Measurements from ENCODE around the gene TFDP1. TPM values are rescaled to one million over a fixed set of nuclear protein-coding genes. Genes with fewer than 3 reads are reported as not detected.

Gene TFDP1
- total RNA-seq, 4 donors from 2014 or later, result 19.2 to 45.3 (median 34.1) TPM

DNA sequence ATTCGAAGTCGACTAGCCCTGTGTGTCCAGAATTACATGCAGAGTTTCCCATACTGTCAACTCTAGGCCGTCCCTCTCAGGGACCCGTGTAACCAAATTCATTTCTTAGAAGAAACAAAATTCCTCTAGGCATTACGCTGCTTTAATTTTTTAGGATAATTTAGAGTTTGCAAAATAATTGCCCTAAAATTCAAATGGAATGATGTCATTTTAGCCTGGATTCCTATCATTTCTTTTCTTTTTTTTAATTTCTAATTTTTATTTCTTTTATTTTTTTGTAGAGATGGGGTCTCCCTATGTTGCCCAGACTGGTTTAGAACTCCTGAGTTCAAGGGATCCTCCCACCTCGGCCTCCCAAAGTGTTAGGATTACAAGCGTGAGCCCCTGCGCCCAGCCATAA, 74.8 kb downstream of the TFDP1 start:
- Histone ChIP-seq H3K27me3 (peaks cover 0 to 20% of the 10 kb centered on the region in 2 donors), H3K36me3 (no peaks in the 10 kb centered on the region), H3K4me1 (no peaks in the 10 kb centered on the region), H3K9me3 (peaks cover 0 to 21% (median 4%) of the 10 kb centered on the region in 4 donors), H3K4me3 (no peak overlapping the region), H3K27ac (no peak overlapping the region)
- TF ChIP-seq EP300 (IDR thresholded peaks at IDR 0.05) (no peak), POLR2A (IDR thresholded peaks at IDR 0.05) (no peak)
- TF ChIP-seq, protein P1, sequence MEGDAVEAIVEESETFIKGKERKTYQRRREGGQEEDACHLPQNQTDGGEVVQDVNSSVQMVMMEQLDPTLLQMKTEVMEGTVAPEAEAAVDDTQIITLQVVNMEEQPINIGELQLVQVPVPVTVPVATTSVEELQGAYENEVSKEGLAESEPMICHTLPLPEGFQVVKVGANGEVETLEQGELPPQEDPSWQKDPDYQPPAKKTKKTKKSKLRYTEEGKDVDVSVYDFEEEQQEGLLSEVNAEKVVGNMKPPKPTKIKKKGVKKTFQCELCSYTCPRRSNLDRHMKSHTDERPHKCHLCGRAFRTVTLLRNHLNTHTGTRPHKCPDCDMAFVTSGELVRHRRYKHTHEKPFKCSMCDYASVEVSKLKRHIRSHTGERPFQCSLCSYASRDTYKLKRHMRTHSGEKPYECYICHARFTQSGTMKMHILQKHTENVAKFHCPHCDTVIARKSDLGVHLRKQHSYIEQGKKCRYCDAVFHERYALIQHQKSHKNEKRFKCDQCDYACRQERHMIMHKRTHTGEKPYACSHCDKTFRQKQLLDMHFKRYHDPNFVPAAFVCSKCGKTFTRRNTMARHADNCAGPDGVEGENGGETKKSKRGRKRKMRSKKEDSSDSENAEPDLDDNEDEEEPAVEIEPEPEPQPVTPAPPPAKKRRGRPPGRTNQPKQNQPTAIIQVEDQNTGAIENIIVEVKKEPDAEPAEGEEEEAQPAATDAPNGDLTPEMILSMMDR (IDR thresholded peaks at IDR 0.05), result no peak
- DNase-seq (ENCODE audit: low spot score in 2 of 2), result no peak
- WGBS, 2 donors, result 82 to 83% methylated on average over 8 of the region's 8 CpGs

DNA sequence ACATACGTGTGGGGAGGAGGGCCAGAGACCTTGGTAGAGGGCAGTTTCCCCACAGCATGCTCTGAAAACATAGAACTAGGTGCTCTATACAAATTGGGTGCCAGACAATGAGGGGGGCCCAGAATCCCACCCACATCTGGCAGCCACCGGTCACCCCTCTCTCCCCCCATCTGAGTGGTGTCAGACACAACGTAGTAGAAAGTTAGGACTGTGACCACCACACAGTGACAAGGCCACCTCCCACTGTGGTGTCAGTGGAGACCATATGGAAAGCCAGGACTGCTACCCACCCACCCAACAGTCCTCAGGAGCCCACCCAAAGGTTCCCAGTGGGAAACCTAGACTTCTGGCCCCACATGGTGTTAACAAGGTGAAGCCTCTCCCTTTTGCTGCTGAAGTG, 75.5 kb downstream of the TFDP1 start:
- Histone ChIP-seq H3K4me3 (no peak overlapping the region), H3K9me3 (peaks cover 0 to 21% (median 4%) of the 10 kb centered on the region in 4 donors), H3K4me1 (no peaks in the 10 kb centered on the region), H3K27ac (no peak overlapping the region), H3K36me3 (no peaks in the 10 kb centered on the region), H3K27me3 (peaks cover 0 to 20% of the 10 kb centered on the region in 2 donors)
- 77 to 80% methylated on average over 3 of the region's 3 CpGs for WGBS, 2 donors
- no peak for DNase-seq (ENCODE audit: low spot score in 2 of 2)
- TF ChIP-seq POLR2A (IDR thresholded peaks at IDR 0.05) (no peak), EP300 (IDR thresholded peaks at IDR 0.05) (no peak)
- TF ChIP-seq, protein P1 (IDR thresholded peaks at IDR 0.05), result no peak

DNA sequence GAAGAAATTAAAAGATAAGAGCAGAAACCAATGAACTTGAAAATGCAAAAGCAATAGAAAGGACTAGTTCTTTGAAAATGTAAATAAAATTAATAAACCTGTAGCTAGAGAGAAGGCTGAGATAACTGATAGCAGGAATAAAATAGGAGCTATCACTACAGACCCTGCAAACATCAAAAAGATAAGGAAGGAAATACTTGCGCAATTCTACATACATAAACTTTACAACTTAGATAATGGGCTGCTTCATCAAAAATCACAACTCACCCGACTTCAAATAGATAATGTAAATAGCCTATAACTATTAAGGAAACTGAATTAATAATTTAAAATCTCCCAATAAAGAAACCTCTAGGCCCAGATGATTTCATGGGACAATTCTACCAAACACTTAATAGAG, 77.0 kb downstream of the TFDP1 start:
- Histone ChIP-seq H3K4me3 (no peak overlapping the region), H3K27ac (no peak overlapping the region), H3K27me3 (peaks cover 0 to 20% of the 10 kb centered on the region in 2 donors), H3K9me3 (peaks cover 0 to 21% (median 4%) of the 10 kb centered on the region in 4 donors), H3K4me1 (no peaks in the 10 kb centered on the region), H3K36me3 (no peaks in the 10 kb centered on the region)
- DNase-seq (ENCODE audit: low spot score in 2 of 2), result no peak
- TF ChIP-seq EP300 (IDR thresholded peaks at IDR 0.05) (no peak), POLR2A (IDR thresholded peaks at IDR 0.05) (no peak)
- TF ChIP-seq, protein P1 (IDR thresholded peaks at IDR 0.05), result no peak
- 92 to 94% methylated on average over 2 of the region's 2 CpGs for WGBS, 2 donors

DNA sequence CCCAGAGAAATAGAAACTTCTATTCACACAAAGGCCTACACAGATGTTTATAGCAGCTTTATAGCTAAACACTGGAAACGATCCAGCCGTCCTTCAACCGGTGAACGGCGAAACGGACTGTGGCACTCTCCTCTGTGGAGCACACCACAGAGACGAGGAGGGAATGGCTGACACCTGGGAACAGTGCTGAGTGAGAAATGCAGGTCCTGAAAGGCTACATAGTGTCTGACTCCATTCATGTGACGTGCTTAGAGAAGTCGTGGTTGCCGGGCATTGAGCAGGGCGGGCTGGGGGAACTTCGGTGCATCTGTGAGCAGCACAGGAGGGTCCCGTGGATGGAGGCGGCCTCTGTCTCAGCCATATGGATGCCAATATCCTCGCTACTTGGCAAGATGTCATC, 79.4 kb downstream of the TFDP1 start:
- 41 to 51% methylated on average over 15 of the region's 15 CpGs for WGBS, 2 donors
- Histone ChIP-seq H3K4me1 (no peaks in the 10 kb centered on the region), H3K4me3 (no peak overlapping the region), H3K9me3 (peaks cover 0 to 21% (median 4%) of the 10 kb centered on the region in 4 donors), H3K27me3 (no peaks in the 10 kb centered on the region), H3K27ac (no peak overlapping the region), H3K36me3 (no peaks in the 10 kb centered on the region)
- peak in 1 of 2 donors; percentile 11 for DNase-seq (ENCODE audit: low spot score in 2 of 2)
- TF ChIP-seq EP300 (IDR thresholded peaks at IDR 0.05), result no peak
- TF ChIP-seq, protein P1 (IDR thresholded peaks at IDR 0.05), result no peak
- no peak for TF ChIP-seq POLR2A (IDR thresholded peaks at IDR 0.05)

DNA sequence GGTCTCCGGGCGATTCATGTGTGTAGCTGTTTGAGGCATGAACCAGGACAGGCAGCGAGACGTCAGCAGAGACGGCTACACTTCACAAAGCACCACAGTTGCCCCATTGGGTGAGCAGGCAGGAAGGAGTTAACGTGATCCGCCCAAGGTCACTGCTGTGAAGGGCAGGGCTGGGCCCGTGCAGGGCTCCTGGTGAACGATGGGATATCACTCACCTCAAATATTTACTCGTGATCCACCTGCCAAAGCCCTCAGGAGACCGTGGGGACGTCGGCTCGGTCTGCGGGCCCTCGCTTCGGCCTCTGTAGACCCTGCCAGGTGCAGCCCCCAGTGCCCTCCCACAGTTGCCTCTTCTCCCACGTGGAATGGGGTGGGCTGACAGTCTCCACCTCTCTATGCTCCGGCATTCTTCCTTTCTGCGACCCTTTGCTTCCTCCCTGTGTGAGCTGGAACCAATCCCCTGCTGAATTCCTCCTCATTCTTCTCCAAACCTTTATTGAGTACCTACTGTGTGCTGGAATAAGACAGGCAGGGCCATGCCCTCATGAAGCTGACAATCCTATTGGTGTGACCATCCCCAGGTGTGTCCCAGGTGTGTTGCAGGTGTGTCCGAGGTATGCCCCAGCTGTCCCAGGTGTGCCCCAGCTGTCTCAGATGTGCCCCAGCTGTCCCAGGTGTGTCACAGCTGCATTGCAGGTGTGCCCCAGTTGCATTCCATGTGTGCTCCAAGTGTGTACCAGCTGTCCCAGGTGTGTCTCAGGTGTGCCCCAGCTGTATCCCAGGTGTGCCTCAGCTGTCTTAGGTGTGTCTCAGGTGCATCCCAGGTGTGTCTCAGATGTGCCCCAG, 80.4 kb downstream of the TFDP1 start:
- DNase-seq (ENCODE audit: low spot score in 2 of 2), result peak in 1 of 2 donors; percentile 7
- TF ChIP-seq, protein P1 (IDR thresholded peaks at IDR 0.05), result no peak
- TF ChIP-seq POLR2A (IDR thresholded peaks at IDR 0.05), result no peak
- no peak for TF ChIP-seq EP300 (IDR thresholded peaks at IDR 0.05)
- peaks cover 0 to 21% (median 4%) of the 10 kb centered on the region in 4 donors for H3K9me3 ChIP-seq
- H3K27ac ChIP-seq, result no peak overlapping the region
- H3K4me3 ChIP-seq, result no peak overlapping the region
- no peaks in the 10 kb centered on the region for H3K27me3 ChIP-seq
- 59 to 63% methylated on average over 20 to 21 of the region's 21 CpGs for WGBS, 2 donors
- H3K36me3 ChIP-seq, result no peaks in the 10 kb centered on the region
- H3K4me1 ChIP-seq, result no peaks in the 10 kb centered on the region
